Right atrium auricular region (tissue), 2 donors: ENCODE results near the gene ACSL3. TPM values are rescaled to one million over a fixed set of nuclear protein-coding genes. Genes with fewer than 3 reads are reported as not detected.

Source experiments
- DNase-seq: peaks from one replicate; pipeline ENCODE4 v3.0.0-alpha.2; 2019; ENCODE audit warnings: low spot score
- H3K27ac ChIP-seq, 2 donors: fragments of 200-600 bp; sonication (generic); 1 replicate in 1 of 2; 2 replicates in 1 of 2; pipeline ENCODE4 v1.5.1; 2016 to 2019
- H3K27me3 ChIP-seq, 2 donors: fragments of 200-600 bp; sonication (generic); one replicate each; pipeline versions ENCODE4 v1.5.1 to v1.6.0; 2017 to 2019
- H3K36me3 ChIP-seq: fragments of 200-600 bp; sonication (generic); one replicate; pipeline ENCODE4 v1.5.1; 2016
- H3K4me1 ChIP-seq, 2 donors: fragments of 200-600 bp; sonication (generic); one replicate each; pipeline versions ENCODE4 v1.5.1 to v1.6.0; 2017 to 2019
- H3K4me3 ChIP-seq, 2 donors: fragments of 200-600 bp; sonication (generic); 1 replicate in 1 of 2; 2 replicates in 1 of 2; pipeline ENCODE4 v1.5.1; 2017 to 2019; ENCODE audit warnings: mild to moderate bottlenecking in 1 of 2, moderate library complexity in 1 of 2
- H3K9me3 ChIP-seq, 2 donors: fragments of 200-600 bp; sonication (generic); one replicate each; pipeline ENCODE4 v1.5.1; 2019
- CTCF ChIP-seq, 2 donors: fragments of 200-600 bp; sonication (generic); IDR thresholded peaks; one replicate each; pipeline ENCODE4 v1.5.1; 2019; ENCODE audit warnings: antibody characterized with exemption in 2 of 2
- total RNA-seq, 2 donors: library from RNA; depleted of rRNA; stranded (reverse); fragments of >200 nt; gene quantifications; one replicate each; pipeline ENCODE4 v1.1.0, GENCODE V29; 2016

Gene ACSL3
- total RNA-seq, 2 donors from 2014 or later, result 29.0 to 35.7 TPM

GRCh38 chr2:222895144-222895543, 34.3 kb downstream of the ACSL3 start:
- Histone ChIP-seq H3K27me3 (no peaks in the 10 kb centered on the region), H3K4me3 (no peak overlapping the region), H3K9me3 (no peaks in the 10 kb centered on the region), H3K27ac (no peak overlapping the region), H3K4me1 (peaks cover 0 to 38% of the 10 kb centered on the region in 2 donors), H3K36me3 (no peaks in the 10 kb centered on the region)
- no peak for TF ChIP-seq CTCF (IDR thresholded peaks at IDR 0.05)
- DNase-seq, result no peak

- Histone ChIP-seq H3K4me1 (peaks cover 0 to 16% of the 10 kb centered on the region in 2 donors), H3K27ac (no peak overlapping the region), H3K36me3 (no peaks in the 10 kb centered on the region), H3K27me3 (no peaks in the 10 kb centered on the region), H3K9me3 (no peaks in the 10 kb centered on the region), H3K4me3 (no peak overlapping the region)
- TF ChIP-seq CTCF (IDR thresholded peaks at IDR 0.05), result no peak
- DNase-seq, result no peak
Observed at GRCh38 chr2:222897898-222898297, 37.1 kb downstream of the ACSL3 start.

- no peak for DNase-seq
- H3K27ac ChIP-seq, result no peak overlapping the region
- TF ChIP-seq CTCF (IDR thresholded peaks at IDR 0.05), result no peak
Observed at GRCh38 chr2:222899413-222900181, 38.8 kb downstream of the ACSL3 start.

GRCh38 chr2:222900354-222900753, 39.5 kb downstream of the ACSL3 start:
- Histone ChIP-seq H3K27ac (no peak overlapping the region), H3K4me1 (peaks cover 0 to 9% of the 10 kb centered on the region in 2 donors), H3K9me3 (no peaks in the 10 kb centered on the region), H3K4me3 (no peak overlapping the region), H3K36me3 (no peaks in the 10 kb centered on the region), H3K27me3 (no peaks in the 10 kb centered on the region)
- no peak for DNase-seq
- TF ChIP-seq CTCF (IDR thresholded peaks at IDR 0.05), result no peak

More at GRCh38 chr2:222899413-222900181, 38.8 kb downstream of the ACSL3 start:
- no peaks in the 10 kb centered on the region for H3K27me3 ChIP-seq
- H3K4me3 ChIP-seq, result no peak overlapping the region
- H3K4me1 ChIP-seq, result peaks cover 0 to 14% of the 10 kb centered on the region in 2 donors
- H3K36me3 ChIP-seq, result no peaks in the 10 kb centered on the region
- no peaks in the 10 kb centered on the region for H3K9me3 ChIP-seq

- Histone ChIP-seq H3K4me3 (no peak overlapping the region), H3K4me1 (peaks cover 0 to 18% of the 10 kb centered on the region in 2 donors), H3K36me3 (no peaks in the 10 kb centered on the region), H3K27ac (no peak overlapping the region), H3K27me3 (no peaks in the 10 kb centered on the region), H3K9me3 (no peaks in the 10 kb centered on the region)
- DNase-seq, result no peak
- TF ChIP-seq CTCF (IDR thresholded peaks at IDR 0.05), result no peak
Observed at GRCh38 chr2:222902660-222903059, 41.8 kb downstream of the ACSL3 start.
